ENCODE measurements around the gene ANXA11. TPM values are rescaled to one million over a fixed set of nuclear protein-coding genes. Genes with fewer than 3 reads are reported as not detected.
"Not testable (repeated sequence)": the region's sequence is repeated elsewhere in the genome, so short reads cannot be mapped to it uniquely, and the experiment has no call there.

The ANXA11 gene
- total RNA-seq (2014; rRNA removed; shearing (Covaris generic); ENCODE audit: low replicate concordance) = 170 and 209 TPM in 2 replicates

DNA sequence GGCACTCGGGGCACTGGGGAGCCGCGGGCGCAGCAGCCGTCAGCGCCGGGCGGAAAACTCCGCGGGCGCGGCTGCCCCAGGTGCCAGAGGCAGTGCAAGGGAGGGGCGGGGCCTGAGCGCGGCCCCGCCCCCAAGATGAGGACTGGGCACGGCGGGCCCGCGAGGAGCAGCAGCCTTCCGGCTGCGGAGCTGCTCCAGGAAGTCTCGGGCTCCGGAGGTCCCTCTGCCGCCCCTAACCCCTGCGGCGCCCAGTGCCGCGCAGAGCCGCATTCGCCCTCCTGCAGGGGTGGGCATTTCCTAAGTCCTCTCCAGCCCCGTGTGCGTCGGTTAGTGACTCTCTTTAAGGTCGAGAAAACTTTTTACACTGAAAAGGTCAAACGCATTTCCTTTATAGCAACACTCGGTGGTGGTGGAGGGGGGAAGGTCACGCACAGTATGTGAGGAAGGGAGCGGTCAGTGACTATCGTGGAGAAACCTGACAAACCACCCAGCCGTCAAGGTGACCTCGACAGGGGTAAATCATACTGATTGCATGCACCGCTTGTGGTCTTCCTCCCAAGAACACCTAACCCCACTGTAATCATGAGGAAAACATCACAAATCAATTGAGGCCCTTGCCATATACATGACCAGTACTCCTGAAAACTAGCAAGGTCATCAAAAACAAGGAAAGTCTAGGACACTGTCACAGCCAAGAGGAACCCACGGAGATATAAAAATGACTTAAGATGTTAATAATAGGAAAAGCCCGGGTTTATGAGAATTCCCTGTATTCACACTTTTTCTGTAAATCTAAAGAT, at the start of gene ANXA11:
Gene ANXA11, minus strand, starts transcription at position 61 of the 800 bp plus-strand sequence. CDS start 32,676 bp downstream, outside the sequence.
- in situ Hi-C loops (cut with HindIII; ENCODE audit: low pct_unique_long_range_greater_than_20kb, low sequenced_read_pairs) = no loop called here

DNA sequence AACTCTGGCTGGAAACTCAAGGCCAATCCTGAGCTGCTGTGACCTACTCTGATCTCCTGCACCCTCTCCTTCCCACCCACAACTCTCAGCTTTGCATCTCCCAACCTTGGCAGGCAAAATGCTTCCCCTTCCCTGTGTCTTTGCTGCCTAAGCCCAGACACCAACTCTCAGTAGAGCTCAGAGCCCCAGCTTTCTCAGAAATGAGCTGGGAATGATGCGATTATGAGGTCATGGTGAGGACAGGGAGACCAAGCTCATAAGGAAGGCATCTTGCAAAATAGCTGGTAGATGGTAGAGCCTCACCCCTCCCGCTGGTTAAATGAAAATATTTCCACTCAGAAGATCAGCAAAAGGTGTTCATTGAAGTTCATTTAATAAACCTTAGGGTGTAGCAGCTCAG, 49.4 kb upstream of the ANXA11 start:
- in situ Hi-C loops (cut with HindIII; ENCODE audit: low pct_unique_long_range_greater_than_20kb, low sequenced_read_pairs); DNase-seq (ENCODE audit: low read depth): not testable (repeated sequence)

More for the DNA sequence above, at the start of gene ANXA11:
- peak; percentile 84 for DNase-seq (ENCODE audit: low read depth)

DNA sequence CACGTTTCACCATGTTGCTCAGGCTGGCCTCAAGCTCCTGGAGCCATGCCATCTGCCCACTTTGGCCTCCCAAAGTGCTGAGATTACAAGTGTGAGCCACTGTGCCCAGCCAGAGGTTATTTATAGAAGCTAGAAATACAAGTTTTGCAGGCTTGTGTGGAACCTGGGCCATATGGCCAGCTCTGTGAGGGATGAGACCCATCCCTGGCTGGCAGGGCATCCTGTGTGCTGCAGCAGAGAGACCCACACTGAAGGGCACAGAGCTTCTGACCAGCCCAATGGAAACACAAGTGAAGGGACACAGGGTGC, 48.6 kb upstream of the ANXA11 start:
- DNase-seq (ENCODE audit: low read depth); in situ Hi-C loops (cut with HindIII; ENCODE audit: low pct_unique_long_range_greater_than_20kb, low sequenced_read_pairs): not testable (repeated sequence)

- in situ Hi-C loops (cut with HindIII; ENCODE audit: low pct_unique_long_range_greater_than_20kb, low sequenced_read_pairs) = no loop called here
- no peak for DNase-seq (ENCODE audit: low read depth)
Measured at GRCh38 chr10:80253266-80253962, 48.1 kb upstream of the ANXA11 start.

DNA sequence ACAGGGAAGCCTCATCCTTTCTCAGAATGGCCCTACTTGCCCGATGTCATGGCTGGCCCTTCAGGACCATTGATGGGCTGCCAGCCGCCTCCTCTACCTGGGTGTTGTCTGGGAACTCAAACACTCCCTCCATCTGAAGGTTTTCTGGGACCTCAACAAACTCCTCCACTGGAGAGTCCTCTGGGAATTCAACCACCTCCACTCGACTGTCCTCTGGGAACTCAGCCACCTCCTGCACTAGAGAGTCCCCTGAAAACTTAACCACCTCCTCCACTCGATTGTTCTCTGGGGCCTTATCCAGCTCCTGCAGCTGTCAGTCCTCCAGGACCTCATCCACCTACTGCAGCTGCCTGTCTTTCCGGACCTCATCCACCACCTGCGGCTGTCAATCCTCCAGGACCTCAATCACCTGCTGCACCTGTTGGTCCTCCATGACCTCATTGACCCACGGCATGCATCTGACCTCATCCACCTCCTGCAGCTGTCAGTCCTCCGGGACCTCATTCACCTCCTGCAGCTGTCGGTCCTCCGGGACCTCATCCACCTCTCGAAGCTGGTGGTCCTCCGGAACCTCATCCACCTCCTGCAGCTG, 47.1 kb upstream of the ANXA11 start:
- in situ Hi-C loops (cut with HindIII; ENCODE audit: low pct_unique_long_range_greater_than_20kb, low sequenced_read_pairs) = no loop called here
- no peak for DNase-seq (ENCODE audit: low read depth)

GRCh38 chr10:80251703-80252280, 46.5 kb upstream of the ANXA11 start:
- DNase-seq (ENCODE audit: low read depth); in situ Hi-C loops (cut with HindIII; ENCODE audit: low pct_unique_long_range_greater_than_20kb, low sequenced_read_pairs): not testable (repeated sequence)

DNA sequence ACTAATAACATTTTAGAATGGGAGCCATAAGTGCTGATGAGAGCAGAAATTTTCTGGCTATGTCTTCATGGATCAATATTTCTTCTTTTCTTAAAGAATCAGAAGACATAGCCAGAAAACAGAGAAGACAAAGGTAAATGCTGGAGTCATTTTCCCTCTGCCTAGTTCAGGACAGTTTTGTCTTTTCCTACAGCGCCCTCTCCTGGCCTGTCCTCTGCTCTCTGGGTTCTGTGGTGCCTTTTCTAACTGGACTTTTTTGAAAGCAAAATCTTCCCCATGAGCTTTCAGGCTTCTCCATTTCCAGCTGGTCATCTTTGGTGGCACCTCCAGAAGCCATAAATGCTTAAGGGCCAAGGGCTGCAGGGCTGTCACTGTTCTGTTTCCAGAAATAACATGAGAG, 45.1 kb upstream of the ANXA11 start:
- in situ Hi-C loops (cut with HindIII; ENCODE audit: low pct_unique_long_range_greater_than_20kb, low sequenced_read_pairs) = not testable (repeated sequence)

DNA sequence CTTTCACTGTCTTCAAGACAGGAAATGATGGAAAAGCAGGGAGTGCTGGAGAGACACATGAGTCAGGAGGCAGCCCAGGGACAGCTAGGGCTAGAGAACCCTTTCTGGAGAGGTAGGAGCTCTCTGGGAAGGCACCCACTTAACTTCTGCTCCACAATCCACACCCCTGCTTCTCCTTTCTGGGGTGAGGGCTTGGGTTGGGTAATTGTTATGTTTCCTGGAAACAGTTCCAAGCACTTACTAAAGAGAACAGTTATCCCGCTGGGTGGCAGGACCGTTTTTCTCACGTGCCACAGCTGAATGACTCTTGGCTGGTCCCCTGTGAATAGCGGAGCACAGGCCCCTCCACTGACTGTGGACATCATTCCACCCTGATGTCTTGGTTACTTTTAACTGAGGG, 44.6 kb upstream of the ANXA11 start:
- DNase-seq (ENCODE audit: low read depth); in situ Hi-C loops (cut with HindIII; ENCODE audit: low pct_unique_long_range_greater_than_20kb, low sequenced_read_pairs): not testable (repeated sequence)

More for the DNA sequence above, 45.1 kb upstream of the ANXA11 start:
- DNase-seq (ENCODE audit: low read depth) = not testable (repeated sequence)

DNA sequence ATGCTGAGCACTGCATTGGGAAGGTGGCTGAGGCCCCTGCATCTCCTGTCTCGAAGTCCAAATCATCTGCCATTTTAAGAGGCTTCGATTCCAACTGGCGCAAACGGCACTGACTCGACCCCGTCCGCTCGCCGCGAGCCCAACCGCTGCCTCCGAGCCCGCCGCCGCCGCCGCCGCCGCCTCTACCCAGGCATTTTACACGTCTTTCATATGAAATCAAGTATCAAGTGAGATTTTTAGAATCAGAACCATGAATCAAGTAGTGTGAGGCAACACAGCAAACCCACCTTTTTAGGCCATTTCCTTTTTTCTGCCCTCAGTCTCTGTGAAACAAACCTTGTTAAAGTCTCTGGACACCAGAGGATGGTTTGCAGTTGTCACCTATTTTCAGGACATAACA, 42.3 kb upstream of the ANXA11 start:
- DNase-seq (ENCODE audit: low read depth); in situ Hi-C loops (cut with HindIII; ENCODE audit: low pct_unique_long_range_greater_than_20kb, low sequenced_read_pairs): not testable (repeated sequence)

GRCh38 chr10:80244371-80244770, 39.0 kb upstream of the ANXA11 start:
- in situ Hi-C loops (cut with HindIII; ENCODE audit: low pct_unique_long_range_greater_than_20kb, low sequenced_read_pairs); DNase-seq (ENCODE audit: low read depth): not testable (repeated sequence)

- in situ Hi-C loops (cut with HindIII; ENCODE audit: low pct_unique_long_range_greater_than_20kb, low sequenced_read_pairs); DNase-seq (ENCODE audit: low read depth): not testable (repeated sequence)
Measured at GRCh38 chr10:80242341-80242740, 37.0 kb upstream of the ANXA11 start.

GRCh38 chr10:80236457-80236856, 31.1 kb upstream of the ANXA11 start:
- in situ Hi-C loops (cut with HindIII; ENCODE audit: low pct_unique_long_range_greater_than_20kb, low sequenced_read_pairs); DNase-seq (ENCODE audit: low read depth): not testable (repeated sequence)

- DNase-seq (ENCODE audit: low read depth); in situ Hi-C loops (cut with HindIII; ENCODE audit: low pct_unique_long_range_greater_than_20kb, low sequenced_read_pairs): not testable (repeated sequence)
Measured at GRCh38 chr10:80234331-80235235, 29.2 kb upstream of the ANXA11 start.

DNA sequence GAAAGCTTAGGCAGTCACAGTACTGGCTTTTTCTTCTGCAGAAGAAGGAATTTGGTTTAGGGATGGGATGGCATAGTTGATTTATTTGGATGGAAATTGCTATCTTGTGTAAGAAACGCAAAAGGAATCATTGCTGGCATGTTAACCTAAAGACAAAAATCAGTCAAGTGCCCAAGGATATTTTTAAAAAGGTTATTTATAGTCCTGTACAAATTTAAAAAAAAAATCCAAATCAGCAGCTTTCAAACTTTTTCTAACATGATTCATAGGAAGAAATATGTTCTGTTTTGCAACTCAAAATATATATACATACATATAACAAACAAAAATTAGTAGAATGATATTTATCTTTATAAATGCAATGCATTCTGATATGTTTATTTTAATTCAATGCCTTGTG, 28.5 kb upstream of the ANXA11 start:
- in situ Hi-C loops (cut with HindIII; ENCODE audit: low pct_unique_long_range_greater_than_20kb, low sequenced_read_pairs); DNase-seq (ENCODE audit: low read depth): not testable (repeated sequence)

- in situ Hi-C loops (cut with HindIII; ENCODE audit: low pct_unique_long_range_greater_than_20kb, low sequenced_read_pairs); DNase-seq (ENCODE audit: low read depth): not testable (repeated sequence)
Measured at GRCh38 chr10:80226723-80227122, 21.4 kb upstream of the ANXA11 start.

- in situ Hi-C loops (cut with HindIII; ENCODE audit: low pct_unique_long_range_greater_than_20kb, low sequenced_read_pairs); DNase-seq (ENCODE audit: low read depth): not testable (repeated sequence)
Measured at GRCh38 chr10:80223031-80223419, 17.7 kb upstream of the ANXA11 start.

GRCh38 chr10:80218878-80219277, 13.5 kb upstream of the ANXA11 start:
- in situ Hi-C loops (cut with HindIII; ENCODE audit: low pct_unique_long_range_greater_than_20kb, low sequenced_read_pairs) = not testable (repeated sequence)

More at GRCh38 chr10:80218878-80219277, 13.5 kb upstream of the ANXA11 start:
- DNase-seq (ENCODE audit: low read depth) = not testable (repeated sequence)

Data from Caki2 (cell line).